Epithelial cell of proximal tubule (primary cell): Measurements from ENCODE around the gene MMP14. TPM values are rescaled to one million over a fixed set of nuclear protein-coding genes. Genes with fewer than 3 reads are reported as not detected.

Experiments
- DNase-seq: peaks from one replicate; pipeline ENCODE4 v3.0.0-alpha.2; 2011; ENCODE audit warnings: low read depth
- H3K4me3 ChIP-seq: 2 replicates; pipeline ENCODE4 v1.5.1; 2011; ENCODE audit warnings: low read depth, mild to moderate bottlenecking, low read length
- CTCF ChIP-seq: conservative IDR thresholded peaks from 2 replicates; pipeline ENCODE4 v1.5.1; 2012; ENCODE audit warnings: low read depth, mild to moderate bottlenecking, low read length
- total RNA-seq: library from RNA; depleted of rRNA; stranded (reverse); fragments of >200 nt; gene quantifications from 2 replicates; pipeline ENCODE4 v1.2.3, GENCODE V29; 2015

Gene MMP14
- total RNA-seq, 1 donor from 2014 or later = 227 TPM

DNA sequence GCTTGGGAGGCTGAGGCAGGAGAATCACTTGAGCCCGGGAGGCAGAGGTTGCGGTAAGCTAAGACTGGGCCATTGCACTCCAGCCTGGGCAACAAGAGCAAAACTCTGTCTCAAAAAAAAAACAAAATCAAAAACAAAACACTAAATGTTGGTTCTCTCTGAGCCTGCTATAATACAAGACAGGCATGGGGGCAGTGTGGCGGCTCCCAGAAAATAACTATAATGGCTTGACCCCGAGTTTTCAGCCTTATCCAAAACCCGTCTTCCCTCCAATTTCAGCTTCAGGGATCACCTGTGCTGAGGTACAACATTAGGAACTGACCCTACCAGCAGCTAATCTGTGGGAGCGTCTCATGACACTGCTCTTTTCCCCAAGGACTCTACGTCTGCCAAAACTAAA lies 22.0 kb upstream of the MMP14 start:
- peak; percentile 2 for TF ChIP-seq CTCF
- peak overlapping the region; percentile 53 for H3K4me3 ChIP-seq
- DNase-seq = no peak

DNA sequence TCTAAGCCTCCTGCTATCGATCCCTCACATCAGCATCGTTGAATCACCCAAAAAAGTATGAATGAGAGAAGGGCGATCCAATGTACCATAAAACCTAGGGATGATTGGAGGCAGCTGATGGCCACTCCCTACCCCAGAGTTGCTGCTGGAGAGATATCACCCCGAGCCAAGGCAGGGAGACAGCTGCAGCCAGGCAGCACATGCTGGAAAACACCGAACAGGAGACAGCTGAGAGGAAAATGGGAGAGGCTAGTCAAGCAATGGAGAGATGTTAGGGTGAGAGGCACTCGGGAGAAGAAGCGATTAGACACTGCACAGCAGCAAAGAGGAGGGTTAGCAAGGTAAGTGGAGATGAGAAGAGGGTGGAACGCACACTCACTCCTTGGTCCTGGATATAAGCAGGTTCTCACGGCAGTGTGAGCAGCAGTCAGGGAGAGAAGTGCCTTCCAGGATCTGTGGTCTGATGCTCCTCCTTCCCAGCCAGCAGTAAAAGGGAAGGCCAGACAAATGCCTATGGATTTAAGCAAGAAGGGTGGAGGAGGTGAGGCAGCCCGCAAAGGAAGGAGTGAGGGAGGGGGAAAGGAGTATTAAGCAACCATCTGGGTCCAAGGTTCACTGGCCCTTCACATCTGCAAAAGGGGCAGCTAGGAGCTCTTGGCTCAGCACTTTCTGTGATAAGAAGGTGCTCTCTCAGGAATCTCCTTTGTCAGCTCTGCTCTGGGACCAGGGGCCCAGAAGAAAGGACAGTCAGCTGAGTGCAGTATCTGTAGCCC lies 21.3 kb upstream of the MMP14 start, which contains the start of gene SLC7A7:
Gene SLC7A7, minus strand, starts transcription at position 495 of the 773 bp plus-strand sequence. CDS start 2,037 bp downstream, outside the sequence.
- DNase-seq = no peak
- H3K4me3 ChIP-seq = peak within 1 kb of the TSS; percentile 53

DNA sequence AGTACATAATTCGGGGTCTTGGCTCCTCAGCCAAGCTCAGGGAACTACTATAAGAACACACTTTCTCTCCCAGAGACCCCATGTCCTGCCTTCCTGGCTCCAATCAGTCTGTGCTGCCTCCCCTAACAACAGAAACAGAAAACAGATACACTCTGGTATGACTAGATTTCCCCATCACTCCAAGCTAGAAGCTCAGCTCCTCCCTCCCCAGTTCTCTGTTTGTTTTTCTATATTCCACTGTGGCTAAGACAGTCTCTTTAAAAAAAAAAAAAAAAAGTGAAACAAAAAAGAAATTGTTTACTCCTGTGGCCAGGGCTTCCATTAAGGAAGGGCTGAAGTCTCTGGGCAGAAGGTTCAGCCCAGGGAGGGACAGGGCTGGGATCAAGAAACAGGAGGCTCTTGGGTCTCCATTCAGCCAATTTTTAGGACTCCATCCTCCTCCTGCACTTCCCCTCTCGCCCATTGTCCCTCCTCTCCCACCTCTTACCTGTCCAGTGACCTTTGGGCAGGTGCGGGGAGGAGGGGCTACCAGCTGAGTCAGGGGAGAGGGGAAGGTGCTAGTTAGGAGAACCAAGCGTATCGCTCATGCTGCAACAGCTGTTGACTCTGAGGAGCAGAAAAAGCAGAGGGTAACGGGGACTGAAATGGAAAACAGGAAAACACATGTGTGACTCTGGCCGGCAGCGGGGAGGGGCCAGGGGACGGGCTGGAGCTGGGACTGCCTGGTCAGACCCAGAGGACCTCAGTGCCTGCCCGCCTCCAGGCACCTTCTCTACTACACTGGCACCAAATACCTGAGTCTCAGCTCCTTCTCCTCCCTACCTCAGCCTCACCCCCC lies 17.0 kb upstream of the MMP14 start:
- no peak overlapping the region for H3K4me3 ChIP-seq
- no peak for TF ChIP-seq CTCF
- DNase-seq = no peak

More for the DNA sequence above, 21.3 kb upstream of the MMP14 start, which contains the start of gene SLC7A7:
- TF ChIP-seq CTCF = no peak

DNA sequence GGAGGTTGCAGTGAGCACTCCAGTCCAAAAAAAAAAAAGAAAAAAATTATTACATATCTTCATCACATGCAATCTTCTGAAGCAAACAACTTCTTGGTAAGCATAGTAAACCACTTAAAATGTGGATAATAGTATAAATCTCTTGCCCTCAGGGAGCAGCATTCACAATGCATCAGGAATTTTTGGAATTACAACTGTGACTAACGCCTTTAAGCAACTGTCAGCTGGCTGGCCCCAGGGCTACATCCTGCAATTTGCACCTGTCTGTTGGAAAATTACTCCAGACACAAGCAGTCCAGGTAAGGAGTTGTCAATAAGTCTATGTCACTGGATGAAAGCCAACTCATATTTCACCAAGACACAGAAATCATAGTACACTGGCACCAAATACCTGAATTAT lies 15.7 kb upstream of the MMP14 start:
- no peak for TF ChIP-seq CTCF
- DNase-seq = no peak
- no peak overlapping the region for H3K4me3 ChIP-seq

- peak overlapping the region; percentile 22 for H3K4me3 ChIP-seq
- no peak for TF ChIP-seq CTCF
- DNase-seq = no peak
Observed at GRCh38 chr14:22821193-22822015, 15.0 kb upstream of the MMP14 start.

GRCh38 chr14:22822016-22822570 lies 14.3 kb upstream of the MMP14 start:
- DNase-seq = no peak
- H3K4me3 ChIP-seq = peak overlapping the region; percentile 33
- no peak for TF ChIP-seq CTCF
